HepG2 (cell line): ENCODE measurements around the gene CDC14B. TPM values are rescaled to one million over a fixed set of nuclear protein-coding genes. Genes with fewer than 3 reads are reported as not detected.

Experiments used
- ELF3 ChIP-seq: IDR thresholded peaks from 2 replicates; pipeline ENCODE4 v1.6.1; 2016; ENCODE audit warnings: missing genetic modification reagents, missing compliant biosample characterization
- FOXM1 ChIP-seq: sonication (generic); formaldehyde crosslinking; IDR thresholded peaks from 2 replicates; pipeline ENCODE4 v1.5.0; 2020; ENCODE audit warnings: missing genetic modification reagents
- HMG20A ChIP-seq: IDR thresholded peaks from 2 replicates; pipeline ENCODE4 v1.6.1; 2016; ENCODE audit warnings: borderline replicate concordance
- KLF15 ChIP-seq: sonication (generic); formaldehyde crosslinking; IDR thresholded peaks from 2 replicates; pipeline ENCODE4 v1.8.1; 2023; ENCODE audit warnings: borderline replicate concordance, mild to moderate bottlenecking, inconsistent platforms, missing genetic modification reagents, mixed read lengths
- MLXIP ChIP-seq: sonication (generic); formaldehyde crosslinking; IDR thresholded peaks from 2 replicates; pipeline ENCODE4 v1.9.0; 2021; ENCODE audit warnings: missing genetic modification reagents, borderline replicate concordance
- MYNN ChIP-seq: sonication (generic); formaldehyde crosslinking; IDR thresholded peaks from 2 replicates; pipeline ENCODE4 v1.4.0; 2020; ENCODE audit warnings: mild to moderate bottlenecking, low read depth, missing genetic modification reagents
- NFAT5 ChIP-seq: sonication (generic); formaldehyde crosslinking; IDR thresholded peaks from 2 replicates; pipeline ENCODE4 v1.4.0; 2020; ENCODE audit warnings: missing genetic modification reagents
- PCBP1 ChIP-seq: fragments of 200-400 bp; formaldehyde crosslinking; IDR thresholded peaks from 2 replicates; pipeline ENCODE4 v1.6.1; 2017; ENCODE audit warnings: mild to moderate bottlenecking, low read depth, low read length, borderline replicate concordance
- PHB2 ChIP-seq: fragments of 450-650 bp; IDR thresholded peaks from 2 replicates; pipeline ENCODE4 v1.6.1; 2018; ENCODE audit not compliant: partially characterized antibody
- RAD21 ChIP-seq: fragments of 450-650 bp; formaldehyde crosslinking; IDR thresholded peaks from 2 replicates; pipeline ENCODE4 v1.5.0; 2020; ENCODE audit warnings: mild to moderate bottlenecking
- SKI ChIP-seq: fragments of 450-650 bp; IDR thresholded peaks from one replicate; pipeline ENCODE4 v1.6.1; 2018; ENCODE audit warnings: mild to moderate bottlenecking; ENCODE audit not compliant: partially characterized antibody
- SMC3 ChIP-seq: IDR thresholded peaks from 2 replicates; pipeline ENCODE4 v1.6.1; 2011; ENCODE audit warnings: low read length, improper control_type of control experiment
- TEAD3 ChIP-seq: optimal IDR thresholded peaks from 2 replicates; pipeline ENCODE3; 2016; ENCODE audit warnings: borderline replicate concordance
- THYN1 ChIP-seq: sonication (generic); formaldehyde crosslinking; IDR thresholded peaks from 2 replicates; pipeline ENCODE4 v1.8.1; 2023; ENCODE audit warnings: low read depth, mild to moderate bottlenecking, moderate library complexity, missing genetic modification reagents, borderline replicate concordance
- XRCC5 ChIP-seq: fragments of 200-400 bp; formaldehyde crosslinking; optimal IDR thresholded peaks from 2 replicates; pipeline ENCODE3; 2017; ENCODE audit warnings: mild to moderate bottlenecking, low read length
- YY1 ChIP-seq: IDR thresholded peaks from 2 replicates; pipeline ENCODE4 v1.6.1; 2011; ENCODE audit warnings: low read length, low read depth, moderate library complexity, mild to moderate bottlenecking; ENCODE audit not compliant: insufficient read depth, insufficient replicate concordance
- ZNF260 ChIP-seq: sonication (generic); formaldehyde crosslinking; IDR thresholded peaks from 2 replicates; pipeline ENCODE4 v1.4.0; 2020; ENCODE audit warnings: missing genetic modification reagents, low read depth, mild to moderate bottlenecking, borderline replicate concordance
- ZNF33B ChIP-seq: sonication (generic); formaldehyde crosslinking; IDR thresholded peaks from 2 replicates; pipeline ENCODE4 v1.5.1; 2020; ENCODE audit warnings: mild to moderate bottlenecking, missing genetic modification reagents
- ZNF350 ChIP-seq: sonication (generic); formaldehyde crosslinking; IDR thresholded peaks from 2 replicates; pipeline ENCODE4 v1.4.0; 2020; ENCODE audit warnings: mild to moderate bottlenecking, low read depth, missing genetic modification reagents, borderline replicate concordance
- ZNF589 ChIP-seq: sonication (generic); formaldehyde crosslinking; conservative IDR thresholded peaks from 2 replicates; pipeline ENCODE4 v1.8.0; 2022; ENCODE audit warnings: mild to moderate bottlenecking, moderate library complexity, missing genetic modification reagents
- ZNF678 ChIP-seq: sonication (generic); formaldehyde crosslinking; IDR thresholded peaks from 2 replicates; pipeline ENCODE4 v1.4.0; 2020; ENCODE audit warnings: mild to moderate bottlenecking, missing genetic modification reagents
- ZNF816 ChIP-seq: sonication (generic); formaldehyde crosslinking; IDR thresholded peaks from 2 replicates; pipeline ENCODE4 v1.8.0; 2022; ENCODE audit warnings: missing genetic modification reagents, mild to moderate bottlenecking, borderline replicate concordance
- polyA plus RNA-seq, 8 experiments: library from polyadenylated mRNA; depleted of rRNA in 3 of 8; stranded (reverse) in 7 of 8; unstranded in 1 of 8; fragments of >200 nt; fragmentation: Illumina TruSeq in 4 of 8; extraction: Trizol in 4 of 8; gene quantifications; 2 replicates each; pipeline versions ENCODE4 v1.2.1 to v1.2.3, GENCODE V29; 2011 to 2016; ENCODE audit warnings: low read depth in 4 of 8, missing spikeins in 1 of 8, mixed read lengths in 1 of 8; ENCODE audit not compliant: insufficient read depth in 1 of 8
- total RNA-seq, 5 experiments: library from RNA; depleted of rRNA; stranded (reverse); fragments of >200 nt; fragmentation: Illumina TruSeq; extraction: Trizol; gene quantifications; 2 replicates each; pipeline ENCODE4 v1.2.3, GENCODE V29; 2016; ENCODE audit warnings: low read depth in 1 of 5

The CDC14B gene
- total and polyA plus RNA-seq, 2 of the 13 experiments (the other 11 are each of a cell fraction or from before 2014, with no cell fraction given), result 25.8 to 33.3 TPM

DNA sequence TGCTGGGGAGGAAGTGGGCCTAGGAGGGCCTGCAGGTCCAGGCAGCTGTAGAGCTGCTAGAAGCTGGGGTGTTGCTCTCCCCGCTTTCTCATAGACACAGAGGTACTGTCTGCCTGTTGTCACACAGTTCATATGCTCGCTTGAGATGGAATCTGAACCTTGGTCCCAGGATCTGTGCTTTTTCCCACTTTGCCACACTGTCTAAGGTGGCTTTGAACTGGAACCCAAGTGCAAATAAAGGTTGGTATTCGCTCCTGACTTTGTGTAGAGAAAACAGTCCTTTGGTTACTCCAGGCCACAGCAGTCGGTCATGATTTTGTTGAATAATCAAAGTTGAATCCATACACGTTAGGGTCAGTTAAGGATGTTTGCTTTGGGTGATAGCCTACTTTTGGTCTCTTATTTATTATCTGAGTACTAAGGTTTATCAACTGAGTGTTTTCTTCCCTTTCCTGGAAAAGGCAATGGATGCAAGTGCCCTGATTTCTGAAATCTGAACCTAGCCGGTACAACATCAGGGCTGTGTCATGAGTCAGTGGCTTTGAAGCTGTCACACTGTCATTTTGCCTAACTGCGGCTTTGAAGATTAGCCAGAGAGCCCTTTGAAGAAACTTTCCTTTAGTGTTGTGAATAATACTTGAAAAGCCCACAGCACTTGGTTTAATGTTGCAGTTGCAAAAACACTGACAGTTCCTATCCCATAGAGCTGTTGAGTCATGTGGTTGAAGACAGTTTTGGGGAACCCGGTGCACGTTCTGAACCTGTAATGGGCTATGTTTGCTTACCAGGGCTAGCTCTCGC, 128.4 kb downstream of the CDC14B start (continued):
- TF ChIP-seq PCBP1 (no peak), TEAD3 (peak; percentile 93), PHB2 (no peak), MYNN (CRISPR knock-in tag) (no peak), NFAT5 (CRISPR knock-in tag) (no peak), SMC3 (peak; percentile 33), ZNF678 (CRISPR knock-in tag) (no peak), RAD21 (CRISPR knock-in tag) (peak; percentile 46; the same call in 1 of the 2 replicates), KLF15 (CRISPR knock-in tag) (no peak), FOXM1 (CRISPR knock-in tag) (no peak), XRCC5 (no peak), ZNF260 (no peak), ZNF350 (CRISPR knock-in tag) (peak; percentile 75; the same call in 1 of the 2 replicates), THYN1 (CRISPR knock-in tag) (no peak), ZNF816 (peak; percentile 41; the same call in 1 of the 2 replicates), HMG20A (peak; percentile 91), ZNF33B (no peak), YY1 (peak; percentile 35), SKI (peak; percentile 92), ZNF589 (peak; percentile 76), MLXIP (CRISPR knock-in tag) (no peak), ELF3 (CRISPR knock-in tag) (peak; percentile 78)
